Epidermal melanocyte (primary cell): Measurements from ENCODE around the gene ARL6IP6.

ENCODE experiments used
- DNase-seq: peaks from one replicate; pipeline ENCODE4 v3.0.0; 2011; ENCODE audit warnings: low spot score; ENCODE audit not compliant: insufficient read length

Gene ARL6IP6

DNA sequence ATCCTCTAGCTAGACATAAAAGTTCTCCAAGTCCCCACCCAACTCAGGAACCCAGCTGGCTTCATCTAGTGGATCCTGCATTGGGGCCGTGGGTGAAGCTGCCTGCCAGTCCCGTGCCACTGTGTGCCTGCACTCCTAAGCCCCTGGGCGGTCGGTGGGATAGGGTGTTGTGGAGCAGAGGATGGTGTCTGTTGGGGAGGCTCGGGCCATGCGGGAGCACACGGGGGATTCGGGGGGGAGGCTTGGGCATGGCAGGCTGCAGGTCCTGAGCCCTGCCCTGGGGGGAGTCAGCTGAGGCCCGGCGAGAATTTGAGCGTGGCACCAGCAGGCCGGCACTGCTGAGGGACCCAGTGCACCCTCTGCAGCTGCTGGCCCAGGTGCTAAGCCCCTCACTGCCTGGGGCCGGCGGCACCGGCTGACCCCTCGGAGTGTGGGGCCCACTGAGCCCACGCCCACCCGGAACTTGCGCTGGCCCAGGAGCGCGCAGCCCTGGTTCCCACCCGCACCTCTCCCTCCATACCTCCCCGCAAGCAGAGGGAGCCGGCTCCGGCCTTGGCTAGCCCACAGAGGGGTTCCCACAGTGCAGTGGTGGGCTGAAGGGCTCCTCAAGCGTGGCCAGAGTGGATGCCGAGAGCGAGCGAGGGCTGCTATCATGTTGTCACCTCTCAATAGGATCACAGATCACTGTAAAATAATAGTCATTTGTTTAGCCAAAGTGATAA lies 86.4 kb downstream of the ARL6IP6 start:
- no peak for DNase-seq

DNA sequence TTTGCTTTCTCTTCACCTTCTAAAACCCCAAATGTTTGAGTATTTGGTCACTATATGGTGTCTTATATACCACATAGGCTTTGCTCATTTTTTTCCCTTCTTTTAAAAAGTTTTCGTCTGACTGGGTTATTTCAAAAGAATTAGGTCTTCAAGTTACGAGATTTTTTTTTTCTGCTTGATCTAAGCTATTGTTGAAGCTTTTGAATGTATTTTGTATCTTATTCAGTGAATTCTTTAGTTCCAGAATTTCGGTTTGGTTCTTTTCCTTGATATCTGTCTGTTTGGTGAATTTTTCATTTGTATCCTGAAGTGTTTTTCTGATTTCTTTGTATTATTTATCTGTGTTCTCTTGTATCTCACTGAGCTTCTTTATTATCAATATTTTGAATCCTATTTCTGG lies 93.5 kb downstream of the ARL6IP6 start:
- DNase-seq, result no peak
